GM19025 (cell line): ENCODE results near the gene CYP24A1.

Source experiments
- ATAC-seq: cut with Tn5 transposase; IDR thresholded peaks from one replicate; pipeline ENCODE4 v1.9.1; 2021; ENCODE audit warnings: mild to moderate bottlenecking, low read depth, moderate library complexity; ENCODE audit not compliant: unreplicated experiment

Gene CYP24A1

DNA sequence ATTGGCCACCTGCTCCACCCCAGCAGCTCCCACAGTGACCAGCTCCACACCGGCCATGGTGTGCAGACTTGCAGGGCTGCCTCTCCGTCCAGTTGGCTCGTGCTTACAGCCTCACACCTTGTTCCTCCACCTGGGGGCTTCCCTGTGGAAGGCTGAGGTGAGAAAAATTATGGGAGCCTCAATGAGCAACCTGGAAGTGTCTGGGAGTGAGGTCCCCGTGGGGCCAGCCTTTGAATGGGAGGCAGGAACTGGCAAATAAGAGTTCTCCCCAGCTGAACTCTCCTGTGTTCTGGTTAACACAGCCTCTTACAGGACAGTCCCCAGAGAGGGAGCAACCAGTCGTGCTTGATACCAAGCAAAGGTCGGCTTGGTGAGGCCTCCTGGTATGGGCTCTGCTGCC is 30.3 kb upstream of the CYP24A1 start:
- no peak for ATAC-seq

DNA sequence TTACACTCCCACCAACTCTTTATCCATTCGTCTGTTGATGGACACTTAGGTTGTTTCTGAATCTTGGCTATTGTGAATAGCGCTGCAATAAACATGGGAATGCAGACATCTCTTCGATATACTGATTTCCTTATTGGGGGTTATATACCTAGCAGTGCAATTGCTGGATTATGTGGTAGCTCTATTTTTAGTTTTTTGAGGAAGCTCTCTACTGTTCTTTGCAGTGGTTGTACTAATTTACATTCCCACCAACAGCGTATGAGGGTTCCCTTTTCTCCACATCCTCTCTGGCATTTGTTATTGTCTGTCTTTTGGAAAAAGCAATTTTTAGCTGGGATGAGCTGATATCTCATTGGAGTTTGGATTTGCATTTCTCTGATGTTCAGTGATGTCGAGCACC is 29.5 kb upstream of the CYP24A1 start:
- ATAC-seq: no peak

DNA sequence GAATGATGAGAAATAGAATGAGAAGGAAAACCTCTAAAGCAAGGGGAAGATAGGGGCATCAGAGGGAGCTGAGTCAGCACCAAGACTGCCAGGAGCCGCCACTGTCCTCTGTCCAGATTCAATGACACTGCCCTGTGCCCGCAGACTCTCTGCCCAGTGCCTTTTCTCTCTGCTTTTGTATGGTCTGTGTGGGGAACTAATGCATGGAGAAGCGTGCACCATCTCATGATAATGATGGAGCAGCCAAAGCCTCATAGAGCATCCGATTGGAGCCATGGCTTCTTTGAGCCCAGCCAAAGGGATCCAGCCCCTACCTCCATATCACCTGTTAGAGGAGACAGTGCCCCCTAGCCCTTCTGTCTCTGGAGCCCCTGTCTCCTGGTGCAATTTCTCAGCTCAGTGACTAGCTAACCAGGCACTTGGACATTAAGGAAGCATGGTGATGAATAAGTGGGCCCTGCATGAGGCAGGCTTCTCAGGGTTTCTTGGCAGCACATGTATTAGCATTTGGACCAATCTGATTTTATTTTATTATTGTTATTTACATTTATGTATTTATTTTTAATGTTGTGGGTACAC is 27.6 kb upstream of the CYP24A1 start:
- ATAC-seq: no peak

DNA sequence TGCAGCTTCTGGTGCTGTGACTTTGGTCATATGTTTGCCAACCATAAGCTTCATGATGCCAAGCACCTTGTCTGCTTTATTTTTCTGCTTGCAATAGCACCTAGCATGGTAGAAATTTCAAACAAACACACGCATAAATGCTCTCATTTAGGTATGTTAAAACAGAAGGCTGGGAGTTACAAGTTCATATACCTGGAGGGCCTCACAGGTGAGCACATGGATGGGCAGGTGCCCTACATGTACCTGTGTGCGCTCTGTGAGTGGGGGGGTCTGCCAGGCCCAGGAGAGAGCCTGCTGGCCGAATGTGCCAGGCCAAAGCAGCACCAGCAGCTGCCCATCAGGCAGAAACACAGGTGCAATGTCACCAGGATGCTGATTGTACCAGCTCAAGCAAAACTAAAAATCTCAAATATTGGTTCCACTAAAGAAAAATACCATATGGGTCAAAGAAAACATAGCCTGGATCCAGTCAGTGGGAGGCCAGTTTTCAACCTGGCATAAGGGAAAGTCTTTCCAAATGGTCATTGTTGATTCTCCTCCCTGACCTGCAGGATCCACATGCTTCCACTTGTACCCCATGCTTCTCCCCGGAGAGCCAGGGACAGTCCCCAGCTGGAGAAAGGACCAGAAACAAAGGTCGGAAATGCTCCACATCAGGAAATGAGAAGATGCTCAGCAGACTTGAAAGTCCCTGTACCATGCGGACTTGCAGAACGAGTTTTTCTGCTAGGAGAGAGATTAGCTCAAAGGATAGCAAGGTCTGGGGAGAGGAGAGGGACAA is 26.9 kb upstream of the CYP24A1 start:
- no peak for ATAC-seq

DNA sequence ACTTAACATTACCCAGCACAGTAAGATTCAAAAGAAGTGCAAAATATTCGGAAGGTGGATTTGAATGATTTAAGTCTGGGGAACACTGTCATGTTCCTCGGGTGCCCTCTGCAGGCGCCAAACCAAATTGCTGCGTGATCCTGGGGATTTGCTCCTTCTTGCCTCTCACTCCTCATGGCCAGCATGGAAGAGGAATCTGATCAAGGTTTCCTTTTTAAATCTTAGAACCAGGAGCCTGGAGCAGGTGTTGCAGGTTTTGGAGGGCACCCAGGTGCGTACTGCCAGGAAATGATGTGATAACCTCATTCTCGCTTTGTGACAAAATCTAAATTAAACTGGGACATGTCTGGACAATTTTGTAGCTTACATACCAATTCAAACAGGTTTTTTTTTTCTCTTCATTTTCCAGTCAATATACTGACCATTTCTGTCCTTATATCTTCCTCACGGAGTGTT is 26.0 kb upstream of the CYP24A1 start:
- ATAC-seq: no peak

DNA sequence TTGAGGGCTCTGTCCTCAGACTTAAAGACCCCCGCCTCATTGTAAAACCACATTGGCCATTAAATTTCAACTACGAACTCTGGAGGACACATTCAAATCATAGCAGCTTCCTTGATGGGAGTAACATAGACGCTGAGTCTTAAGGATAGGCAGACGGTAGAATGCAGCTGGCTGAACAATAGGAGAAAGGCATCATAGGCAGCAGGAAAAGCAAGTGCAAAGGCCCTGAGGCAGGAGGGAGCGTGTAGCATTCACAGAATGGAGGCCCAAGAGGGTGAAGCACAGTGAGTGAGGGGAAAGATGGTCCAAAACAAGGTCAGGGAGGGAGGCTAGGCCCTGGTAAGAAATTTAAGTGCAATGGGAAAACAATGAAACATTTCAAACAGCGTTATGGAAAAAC is 25.5 kb upstream of the CYP24A1 start:
- no peak for ATAC-seq

DNA sequence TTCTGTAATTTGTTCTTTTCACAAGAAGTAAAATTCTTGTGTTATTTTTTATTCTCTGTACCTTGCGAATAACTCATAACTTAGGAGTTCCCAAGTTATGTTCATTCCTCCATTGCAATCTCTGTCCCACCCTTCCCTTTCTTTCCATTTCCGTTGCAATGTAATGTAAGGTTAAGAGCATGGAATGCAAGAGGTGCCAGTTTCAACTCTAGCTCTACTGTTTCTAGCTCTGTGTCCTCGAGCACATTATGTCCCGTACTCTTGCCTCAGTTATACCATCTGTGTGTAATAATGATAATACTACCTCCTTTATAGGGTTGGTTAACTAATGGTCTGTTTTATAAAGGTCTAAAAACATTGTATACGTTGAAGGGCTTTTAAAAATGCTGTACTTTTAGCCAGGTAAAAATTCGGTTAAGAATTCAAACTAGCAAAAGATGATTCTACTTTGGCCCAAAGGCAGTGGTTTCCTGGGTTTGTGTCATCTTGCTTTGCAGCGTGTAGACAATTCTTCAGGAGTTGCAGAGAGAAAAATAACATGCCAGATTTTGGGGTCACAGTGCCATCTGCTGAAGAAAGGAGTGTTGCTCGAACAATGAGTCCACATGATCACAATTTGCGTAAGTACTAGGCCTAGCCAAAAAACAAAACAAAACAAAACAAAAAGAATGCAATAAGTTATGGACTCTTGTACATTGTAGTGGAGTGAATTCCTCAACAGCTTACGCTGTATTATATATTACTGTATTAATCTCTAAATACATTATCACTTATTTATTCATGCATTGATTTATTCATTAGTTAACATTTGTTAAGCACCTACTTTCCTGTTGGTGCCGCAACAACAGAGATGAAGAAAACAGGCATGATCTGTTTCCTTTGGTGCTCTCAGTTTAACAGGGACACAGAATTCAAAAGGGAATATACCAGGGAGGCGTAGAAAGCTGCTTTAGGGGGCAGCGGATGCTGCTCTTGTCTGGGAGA is 24.1 kb upstream of the CYP24A1 start:
- ATAC-seq: no peak

DNA sequence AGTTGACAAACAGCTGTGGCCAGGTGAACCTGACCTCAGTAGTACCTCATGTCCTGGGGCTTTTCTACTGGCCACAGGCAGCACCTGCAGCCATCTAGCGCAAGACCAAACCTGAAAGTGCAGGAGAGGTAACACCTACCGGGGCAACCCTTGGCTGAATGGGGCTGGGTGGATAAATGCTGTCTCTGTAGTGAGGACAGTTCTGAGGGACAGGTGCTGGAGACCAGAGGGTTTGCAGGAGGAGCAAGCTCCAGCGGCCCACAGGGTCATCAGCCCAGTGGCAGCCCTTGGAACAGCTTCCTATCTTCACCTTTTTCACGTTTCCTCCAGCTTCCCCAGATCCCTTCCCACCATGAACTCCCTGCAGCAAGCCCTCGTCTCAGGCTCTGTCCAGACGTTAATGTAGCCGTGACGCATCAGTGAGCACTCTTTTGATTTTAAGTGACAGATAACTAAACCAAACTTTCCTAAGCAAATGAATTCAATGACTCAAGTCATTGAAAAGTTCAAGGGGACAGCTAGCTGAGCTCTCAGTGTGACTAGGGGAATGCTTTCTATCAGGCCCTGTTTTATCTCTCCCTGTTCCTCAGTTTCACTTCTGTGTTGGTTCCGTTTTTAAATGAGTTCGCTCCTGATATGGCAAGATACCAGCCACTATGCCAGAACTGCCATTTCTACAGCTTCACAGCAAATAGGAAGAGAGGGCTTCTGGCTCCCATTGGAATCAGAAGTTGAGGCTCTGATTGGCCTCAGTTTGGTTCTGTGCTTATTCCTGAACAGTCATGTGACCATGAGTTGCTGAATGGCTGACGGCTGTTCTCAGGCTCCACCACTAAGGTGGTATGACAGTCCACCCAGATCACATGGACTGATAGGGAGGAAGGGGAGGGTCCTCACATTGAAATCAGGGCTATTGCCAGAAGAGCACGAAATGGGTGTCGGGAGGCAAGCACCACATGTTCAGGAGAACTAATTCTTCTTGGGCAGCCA is 22.0 kb upstream of the CYP24A1 start:
- ATAC-seq: no peak

DNA sequence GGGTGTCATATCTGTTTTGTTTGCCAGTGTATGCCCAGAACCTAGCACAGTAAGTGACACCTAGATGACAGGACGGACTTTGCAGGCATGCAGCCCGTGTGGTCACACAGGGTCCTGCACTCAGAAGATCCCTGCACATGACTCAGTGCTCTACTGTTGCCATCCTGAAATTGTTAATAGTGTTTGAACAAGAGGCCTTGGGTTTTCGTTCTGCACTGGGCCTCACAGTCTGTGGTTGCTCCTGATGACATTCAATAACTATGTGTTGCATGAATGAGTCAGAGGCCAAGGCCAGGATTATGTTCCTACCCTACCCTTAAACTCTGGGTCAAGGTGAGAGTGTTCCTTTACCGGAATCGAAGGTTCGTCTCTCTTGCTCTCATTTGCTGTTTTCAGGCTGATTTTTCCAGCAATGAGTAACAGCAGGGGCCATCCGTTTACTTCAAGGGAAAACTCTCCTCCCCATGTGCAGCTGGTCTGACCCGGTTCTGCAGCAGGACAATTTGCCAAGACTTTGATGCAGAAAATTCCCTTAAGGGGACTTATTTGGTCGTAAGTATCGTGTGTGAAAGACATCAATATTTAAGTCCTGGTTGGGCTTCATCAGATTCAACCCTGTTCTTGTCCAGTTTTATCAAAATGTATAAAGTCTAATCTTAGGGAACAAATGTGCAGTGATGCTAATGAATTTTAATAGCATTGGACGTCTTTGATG is 21.1 kb upstream of the CYP24A1 start:
- ATAC-seq: no peak

DNA sequence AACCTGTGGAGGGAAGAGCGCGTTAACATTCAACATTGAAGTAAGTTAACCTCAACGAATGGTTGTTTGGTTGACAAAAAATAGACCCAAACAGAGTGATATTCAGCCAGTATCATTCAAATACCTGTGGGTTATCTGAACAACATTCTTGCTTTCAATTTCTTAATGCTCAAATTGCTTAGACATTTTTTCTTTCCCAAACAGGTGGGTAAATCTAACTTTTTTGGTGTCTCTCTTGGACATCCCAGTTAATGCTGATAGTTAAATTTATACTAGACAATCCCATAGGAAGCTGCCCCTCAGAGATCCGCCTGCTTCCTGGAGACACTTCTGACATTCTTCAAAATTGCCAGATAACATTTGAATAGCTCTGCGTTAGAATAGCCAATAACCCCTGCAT is 20.0 kb upstream of the CYP24A1 start:
- no peak for ATAC-seq

DNA sequence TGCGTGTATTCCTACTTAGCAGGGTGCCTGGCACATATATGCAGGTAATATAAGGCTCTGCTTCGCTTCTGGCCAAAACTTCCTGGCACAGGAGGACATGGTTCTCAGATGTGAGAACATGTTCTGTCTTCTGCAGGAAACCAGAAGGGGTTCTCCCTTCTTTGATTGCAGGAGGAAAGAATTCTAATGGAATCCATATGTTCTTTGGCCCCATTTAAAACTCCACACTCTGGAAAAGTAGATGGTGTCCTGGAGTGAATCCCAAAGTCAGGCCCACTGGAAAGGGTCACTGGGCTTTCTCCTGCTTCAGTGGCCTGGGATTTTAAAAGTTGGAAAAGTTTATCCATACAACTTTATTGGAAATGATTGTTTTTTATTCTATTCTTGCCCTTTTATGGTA is 16.4 kb upstream of the CYP24A1 start:
- ATAC-seq: no peak

DNA sequence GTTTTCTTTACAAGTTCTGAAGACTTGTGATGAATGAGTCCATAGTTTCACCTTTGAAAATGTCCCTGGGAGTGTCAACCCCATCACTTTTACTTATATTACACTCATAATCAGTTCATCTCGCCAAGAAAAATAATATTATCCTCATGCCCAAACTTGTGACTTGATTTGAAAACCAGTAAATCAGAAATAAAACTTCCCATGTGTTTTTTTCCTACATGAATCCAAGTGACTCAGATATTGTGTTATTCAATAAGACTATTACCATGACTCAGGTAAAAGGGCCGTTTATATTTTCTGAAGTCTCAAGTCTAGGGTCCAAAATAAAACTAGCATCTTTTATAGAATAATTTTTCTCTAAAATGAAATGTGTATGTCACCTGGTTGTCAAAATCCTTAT is 15.8 kb upstream of the CYP24A1 start:
- no peak for ATAC-seq

DNA sequence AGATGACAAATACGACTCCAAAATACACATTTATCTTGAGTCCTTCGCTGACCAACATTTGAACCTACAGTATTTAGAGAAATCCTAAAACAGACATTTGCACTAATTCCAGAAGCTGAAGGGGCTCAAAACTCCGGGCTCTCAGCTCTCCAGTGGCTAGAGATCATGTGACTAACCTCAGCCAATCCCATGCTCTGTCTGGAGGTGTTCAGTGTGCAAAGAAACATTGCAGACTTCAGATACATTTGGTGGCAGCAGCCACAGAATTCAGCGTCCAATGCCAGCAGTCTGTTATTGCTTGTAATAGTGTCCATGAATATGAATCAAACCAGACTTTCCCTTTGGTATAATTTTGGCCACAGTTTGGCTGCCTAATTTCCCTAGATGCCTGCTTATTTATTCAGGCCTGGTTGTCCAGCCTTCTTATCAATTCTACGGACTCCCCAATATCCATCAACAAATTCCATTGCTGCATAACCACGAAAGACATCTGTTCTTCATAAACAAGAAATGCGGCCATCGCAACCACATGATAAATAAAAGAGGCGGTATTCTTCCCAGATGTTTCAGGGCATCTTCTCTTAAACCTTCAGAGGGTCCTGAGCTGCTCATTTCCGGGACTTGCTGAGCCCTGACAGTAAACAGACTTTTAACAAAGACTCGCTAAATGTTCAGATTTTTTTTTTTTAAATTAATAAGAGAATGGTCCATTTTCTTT is 14.5 kb upstream of the CYP24A1 start:
- ATAC-seq: no peak

DNA sequence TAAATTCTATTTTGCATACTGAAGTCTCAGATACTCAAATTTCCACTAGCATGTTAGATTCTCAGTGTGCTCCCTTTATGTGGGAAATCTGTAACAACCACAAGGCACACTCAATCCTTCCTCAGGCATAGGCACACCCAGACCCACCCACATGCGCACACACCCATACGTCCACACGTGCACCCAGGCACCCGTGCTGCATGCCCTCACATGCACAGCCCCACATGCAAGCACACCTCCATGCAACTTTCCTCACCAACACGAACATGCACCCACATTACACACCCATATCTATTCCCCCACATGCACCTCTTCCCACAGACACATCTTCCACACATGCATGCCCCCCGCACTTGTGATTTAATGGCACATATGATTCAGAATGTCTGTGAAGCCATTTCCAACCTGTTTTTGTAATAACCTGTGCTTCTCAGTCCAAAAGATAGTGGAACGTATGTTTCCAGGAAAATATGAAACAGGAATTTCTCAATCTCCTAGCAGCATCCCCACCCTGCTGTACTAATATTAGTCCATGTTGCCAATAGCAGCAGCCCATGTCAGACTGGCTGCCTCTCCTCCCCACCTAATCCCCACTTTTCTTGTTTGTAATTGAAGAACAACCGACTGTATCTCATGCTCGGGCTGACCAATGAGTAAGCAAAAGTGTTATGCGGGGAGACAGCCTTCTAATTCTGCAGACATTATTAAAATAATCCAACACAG is 11.3 kb upstream of the CYP24A1 start:
- no peak for ATAC-seq

DNA sequence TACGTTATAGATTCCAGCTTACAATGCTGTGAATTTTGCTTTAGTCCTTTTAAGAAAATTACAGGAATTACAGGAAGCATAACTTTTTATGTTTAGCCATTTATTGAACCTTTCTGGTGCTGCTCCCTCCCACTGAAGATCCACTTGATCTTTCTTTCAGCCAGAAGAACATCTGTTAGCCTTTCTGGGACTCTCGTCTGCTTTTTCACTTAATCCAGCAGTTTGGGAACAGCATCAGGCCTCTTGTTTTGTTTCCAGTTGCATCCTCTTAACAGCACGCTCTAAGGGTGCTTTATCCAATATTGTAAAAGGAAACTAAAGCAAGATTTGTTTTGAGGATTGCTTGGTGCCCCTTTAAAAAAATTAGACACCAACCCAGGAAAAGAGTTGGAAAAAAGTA is 10.3 kb upstream of the CYP24A1 start:
- ATAC-seq: no peak

DNA sequence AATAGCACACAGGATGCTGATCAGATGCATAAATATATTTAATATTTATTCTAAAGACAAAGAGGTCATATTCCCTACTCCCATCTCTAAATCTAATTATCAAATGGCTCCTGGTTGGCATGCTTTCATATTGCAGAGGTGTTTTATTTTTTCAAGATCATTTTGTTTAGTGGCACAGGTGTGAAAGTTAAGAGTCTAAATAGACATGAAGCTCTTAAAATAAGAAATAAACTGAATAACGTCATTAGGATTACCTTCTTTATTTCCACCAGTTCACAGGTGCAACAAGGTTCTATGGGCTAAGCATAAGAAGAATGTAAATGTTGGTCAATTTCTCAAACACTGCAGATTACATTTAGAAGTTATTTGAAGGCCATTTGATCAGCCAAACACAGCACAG is 7.1 kb upstream of the CYP24A1 start:
- ATAC-seq: no peak

DNA sequence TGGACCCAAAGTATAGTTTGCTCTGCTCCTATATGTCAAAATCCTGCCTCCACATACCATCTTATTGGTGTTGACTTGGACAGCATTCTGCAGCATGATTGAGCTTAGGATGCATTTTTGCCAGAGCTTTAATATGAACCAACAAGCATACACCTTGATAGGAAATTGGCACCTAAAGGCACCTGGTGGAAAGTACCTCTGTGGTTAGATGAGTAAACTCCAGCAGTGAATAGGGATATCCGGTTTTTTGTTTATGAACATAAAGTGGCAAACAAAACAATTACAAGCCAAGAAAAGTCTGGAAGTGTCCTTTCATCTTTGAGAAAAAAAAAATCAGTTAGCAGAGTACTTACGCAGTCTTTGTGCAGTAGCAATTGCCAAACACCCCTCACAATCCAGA is 6.2 kb upstream of the CYP24A1 start:
- ATAC-seq: no peak

DNA sequence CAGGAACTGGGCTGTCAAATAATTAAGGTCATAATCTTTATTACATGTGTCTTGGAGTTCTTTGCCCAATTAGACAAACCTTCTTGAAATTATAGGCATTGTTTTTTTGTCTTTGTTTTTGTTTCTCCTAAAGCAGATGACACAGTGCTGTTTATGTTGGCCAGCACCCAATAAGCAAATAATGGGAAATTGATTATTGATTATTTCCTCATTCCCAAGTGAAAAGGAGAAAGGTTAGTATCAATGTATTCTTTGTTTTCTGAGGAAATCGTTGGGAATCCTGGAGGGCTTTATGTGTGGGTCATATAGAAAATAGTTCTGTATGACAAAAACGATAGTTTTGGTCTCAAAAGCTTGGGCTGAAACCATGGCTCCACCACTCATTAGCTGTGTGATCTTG is 4.5 kb upstream of the CYP24A1 start:
- no peak for ATAC-seq
